22Rv1 (cell line): ENCODE measurements around the gene AXDND1.
A peak's percentile ranks its signal among the peaks of the same experiment; 100 is the strongest.

Source experiments
- H3K27ac ChIP-seq: fragments of 450-650 bp; 2 replicates; pipeline ENCODE4 v1.5.1; 2017
- CTCF ChIP-seq: fragments of 450-650 bp; IDR thresholded peaks from 2 replicates; pipeline ENCODE4 v1.5.1; 2017; ENCODE audit warnings: mild to moderate bottlenecking
- ZFX ChIP-seq: fragments of 450-650 bp; IDR thresholded peaks from 2 replicates; pipeline ENCODE4 v1.6.1; 2017; ENCODE audit warnings: antibody characterized with exemption, borderline replicate concordance

The AXDND1 gene

GRCh38 chr1:179366093-179366800 lies 476 bp downstream of the AXDND1 start:
- TF ChIP-seq ZFX (no peak), CTCF (0 out of 2 replicates have a peak, but pooled peaks have one; percentile 6)
- peak overlapping the region; percentile 88 for H3K27ac ChIP-seq

- TF ChIP-seq ZFX (no peak), CTCF (peak; percentile 82)
- H3K27ac ChIP-seq = no peak overlapping the region
Measured at GRCh38 chr1:179369751-179370341, 4.1 kb downstream of the AXDND1 start.

DNA sequence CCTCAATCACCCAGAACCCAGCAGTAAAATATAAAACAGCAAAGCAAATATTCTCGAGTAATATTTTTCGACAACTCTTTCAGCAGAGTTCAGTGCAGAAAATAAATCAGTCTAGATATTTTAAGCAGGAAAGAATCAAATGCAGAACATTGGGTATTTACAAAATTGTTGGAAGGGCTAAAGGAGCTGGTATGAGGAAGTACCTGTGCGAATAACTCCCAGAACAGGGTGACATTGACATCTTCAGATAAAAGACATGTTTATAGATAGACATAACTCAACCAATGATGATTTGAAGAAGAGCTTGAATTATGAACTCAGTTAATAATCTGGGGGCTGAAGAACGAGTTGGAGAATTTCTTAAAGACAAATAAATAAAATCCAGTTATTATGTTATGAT lies 6.4 kb downstream of the AXDND1 start:
- H3K27ac ChIP-seq = no peak overlapping the region
- TF ChIP-seq CTCF = no peak
- TF ChIP-seq ZFX = no peak

GRCh38 chr1:179376223-179376622 lies 10.5 kb downstream of the AXDND1 start:
- H3K27ac ChIP-seq = no peak overlapping the region
- TF ChIP-seq ZFX (no peak), CTCF (no peak)

DNA sequence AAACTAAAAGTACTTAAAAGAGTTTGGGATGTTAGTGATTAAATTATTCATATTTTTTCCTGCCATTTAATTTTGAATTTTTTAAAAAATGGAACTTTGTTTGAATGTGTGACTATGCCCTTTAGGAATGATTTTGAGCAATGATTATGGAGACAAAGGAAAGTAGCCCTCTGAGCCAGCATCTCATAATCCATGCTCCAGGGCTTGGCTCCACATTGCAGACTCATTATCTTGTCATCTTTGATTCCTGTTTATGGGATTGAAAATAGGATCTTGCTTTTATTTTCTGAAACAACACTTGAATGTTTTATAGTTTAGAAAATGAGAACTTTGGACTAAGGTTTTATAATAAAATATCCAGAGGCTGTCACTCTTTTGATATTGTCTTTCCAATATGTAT lies 14.5 kb downstream of the AXDND1 start:
- H3K27ac ChIP-seq = peak overlapping the region; percentile 6; the same call in 1 of the 2 replicates
- TF ChIP-seq CTCF (no peak), ZFX (no peak)

- no peak for TF ChIP-seq CTCF
- no peak for TF ChIP-seq ZFX
- H3K27ac ChIP-seq = no peak overlapping the region
Measured at GRCh38 chr1:179384027-179384426, 18.3 kb downstream of the AXDND1 start.

DNA sequence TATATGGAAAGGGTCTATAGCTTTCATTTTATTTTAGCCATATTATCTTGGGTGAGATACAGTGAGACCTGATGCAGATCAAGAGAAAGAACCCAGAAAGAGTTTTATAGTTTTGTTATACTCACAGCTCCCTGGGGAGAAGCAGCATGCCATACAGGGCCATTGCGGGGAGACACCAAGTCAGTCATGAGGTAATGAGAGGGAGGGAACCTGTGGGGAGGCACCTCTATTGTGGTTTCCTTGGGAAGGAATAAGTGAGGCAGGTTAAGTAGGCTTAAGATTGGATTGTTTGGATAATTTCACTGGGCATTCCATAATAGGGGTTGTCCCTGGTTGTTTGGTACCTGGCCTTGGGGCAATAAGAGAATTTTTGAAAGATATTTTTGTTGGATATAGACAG lies 19.7 kb downstream of the AXDND1 start:
- TF ChIP-seq CTCF (no peak), ZFX (no peak)

More for the DNA sequence above, 19.7 kb downstream of the AXDND1 start:
- no peak overlapping the region for H3K27ac ChIP-seq
